Common myeloid progenitor, CD34-positive (primary cell): ENCODE results near the gene TMCO4.
"Not testable (repeated sequence)": the region's sequence is repeated elsewhere in the genome, so short reads cannot be mapped to it uniquely, and the experiment has no call there.

Experiments
- CTCF ChIA-PET: fragments of 350-600 bp; sonication (Branson Sonifier 250); formaldehyde crosslinking; loops from one replicate; lab custom pipeline; 2021; ENCODE audit warnings: antibody characterized with exemption; lab: Charles Lee
- POLR2A ChIA-PET: fragments of 350-600 bp; sonication (Branson Sonifier 250); formaldehyde crosslinking; loops from one replicate; lab custom pipeline; 2021; ENCODE audit warnings: antibody characterized with exemption; lab: Charles Lee
- DNase-seq, 3 donors: peaks; one replicate each; pipeline versions ENCODE4 v3.0.0 to v3.0.0-alpha.2; 2013
- H3K27ac ChIP-seq, 2 experiments: 1 replicate in 1 of 2; 2 replicates in 1 of 2; pipeline ENCODE4 v1.7.0; 2013; ENCODE audit warnings: inconsistent platforms in 2 of 2, low read length in 2 of 2, mild to moderate bottlenecking in 2 of 2, low read depth in 1 of 2, moderate library complexity in 1 of 2; ENCODE audit not compliant: severe bottlenecking in 2 of 2, insufficient read depth in 1 of 2, poor library complexity in 1 of 2
- H3K27me3 ChIP-seq, 5 experiments: replicated peaks in 2 of 5; 1 replicate in 3 of 5; 2 replicates in 2 of 5; pipeline versions ENCODE4 v1.6.1 to v1.7.0; 2013; ENCODE audit warnings: low read length in 4 of 5, mild to moderate bottlenecking in 2 of 5, moderate library complexity in 2 of 5, inconsistent platforms in 1 of 5; ENCODE audit not compliant: insufficient read depth in 5 of 5, control insufficient read depth in 4 of 5
- H3K36me3 ChIP-seq, 4 experiments: 1 replicate in 2 of 4; 2 replicates in 2 of 4; pipeline versions ENCODE4 v1.6.1 to v1.7.0; 2013; ENCODE audit warnings: low read length in 3 of 4, control low read depth in 1 of 4, mild to moderate bottlenecking in 1 of 4; ENCODE audit not compliant: control insufficient read depth in 4 of 4, insufficient read depth in 4 of 4
- H3K4me1 ChIP-seq, 4 experiments: 1 replicate in 3 of 4; 2 replicates in 1 of 4; pipeline versions ENCODE4 v1.6.1 to v1.7.1; 2013; ENCODE audit warnings: low read length in 3 of 4, mild to moderate bottlenecking in 3 of 4, control low read depth in 1 of 4, inconsistent platforms in 1 of 4, moderate library complexity in 1 of 4; ENCODE audit not compliant: control insufficient read depth in 4 of 4, insufficient read depth in 4 of 4; ENCODE audit errors: control extremely low read depth in 1 of 4
- H3K4me3 ChIP-seq, 7 experiments: 1 replicate in 4 of 7; 2 replicates in 3 of 7; pipeline versions ENCODE4 v1.5.1 to v1.7.0; 2013; ENCODE audit warnings: mild to moderate bottlenecking in 7 of 7, low read length in 6 of 7, moderate library complexity in 6 of 7, inconsistent platforms in 2 of 7, low read depth in 2 of 7, control low read depth in 1 of 7; ENCODE audit not compliant: insufficient read depth in 4 of 7, control insufficient read depth in 1 of 7; ENCODE audit errors: extremely low read depth in 1 of 7
- H3K9me3 ChIP-seq, 5 experiments: 1 replicate in 4 of 5; 2 replicates in 1 of 5; pipeline versions ENCODE4 v1.6.1 to v1.7.1; 2013; ENCODE audit warnings: low read length in 4 of 5, mild to moderate bottlenecking in 2 of 5, inconsistent platforms in 1 of 5, low read depth in 1 of 5, moderate library complexity in 1 of 5; ENCODE audit not compliant: control insufficient read depth in 4 of 5, insufficient read depth in 2 of 5; ENCODE audit errors: control extremely low read depth in 1 of 5
- WGBS: methylation state at CpG from one replicate; pipeline ENCODE4 v1.1.5; 2013; ENCODE audit not compliant: insufficient coverage; 5-methylcytosine and 5-hydroxymethylcytosine counted together

The TMCO4 gene

GRCh38 chr1:19793360-19794046, 6.2 kb downstream of the TMCO4 start:
- ChIA-PET CTCF (no interaction called here), POLR2A (no interaction called here)

GRCh38 chr1:19792237-19793002, 7.3 kb downstream of the TMCO4 start:
- Histone ChIP-seq H3K9me3 (peaks cover 0 to 3% (median 0%) of the 10 kb centered on the region in 5 experiments), H3K27me3 (no peaks in the 10 kb centered on the region), H3K27ac (no peak overlapping the region), H3K36me3 (peaks cover 0 to 20% (median 8%) of the 10 kb centered on the region in 4 experiments), H3K4me1 (no peaks in the 10 kb centered on the region), H3K4me3 (no peak overlapping the region)
- CTCF ChIA-PET, result no interaction called here
- WGBS, result 100% methylated on average over 1 of the region's 4 CpGs
- no peak for DNase-seq
- POLR2A ChIA-PET, result no interaction called here

More at GRCh38 chr1:19793360-19794046, 6.2 kb downstream of the TMCO4 start:
- H3K4me3 ChIP-seq, result no peak overlapping the region
- DNase-seq, result no peak
- peaks cover 0 to 3% (median under 1%) of the 10 kb centered on the region in 4 experiments for H3K4me1 ChIP-seq
- no peak overlapping the region for H3K27ac ChIP-seq
- H3K36me3 ChIP-seq, result peaks cover 0 to 20% (median 8%) of the 10 kb centered on the region in 4 experiments
- 98% methylated on average over 6 of the region's 6 CpGs for WGBS
- peaks cover 0 to 3% (median 0%) of the 10 kb centered on the region in 5 experiments for H3K9me3 ChIP-seq
- H3K27me3 ChIP-seq, result no peaks in the 10 kb centered on the region

- H3K4me3 ChIP-seq, CTCF ChIA-PET, H3K4me1 ChIP-seq, H3K27ac ChIP-seq, POLR2A ChIA-PET, H3K9me3 ChIP-seq, H3K27me3 ChIP-seq: not testable (repeated sequence)
- WGBS, result 69% methylated on average over 3 of the region's 9 CpGs
- DNase-seq, result peak in 1 of 3 donors; percentile 9
- H3K36me3 ChIP-seq, result peaks cover 0 to 28% (median 8%) of the 10 kb centered on the region in 4 experiments
Observed at GRCh38 chr1:19790061-19790975, 9.4 kb downstream of the TMCO4 start.

- Histone ChIP-seq H3K4me3 (no peak overlapping the region), H3K9me3 (peaks cover 0 to 3% (median 0%) of the 10 kb centered on the region in 5 experiments), H3K36me3 (peaks cover 0 to 34% (median 5%) of the 10 kb centered on the region in 4 experiments), H3K27me3 (no peaks in the 10 kb centered on the region), H3K4me1 (no peaks in the 10 kb centered on the region), H3K27ac (no peak overlapping the region)
- ChIA-PET POLR2A (no interaction called here), CTCF (interaction anchor here (0.8 kb wide), 1 partner anchor 25 kb away, joined by 3 read pairs; no protein-coding TSS in a partner anchor)
- over 99% methylated on average over 9 of the region's 9 CpGs for WGBS
- no peak for DNase-seq
Observed at GRCh38 chr1:19786988-19787423, 12.7 kb downstream of the TMCO4 start.

GRCh38 chr1:19785660-19786059, 14.1 kb downstream of the TMCO4 start:
- 80% methylated on average over 1 of the region's 4 CpGs for WGBS
- H3K4me1 ChIP-seq, result no peaks in the 10 kb centered on the region
- no peak overlapping the region for H3K4me3 ChIP-seq
- no peak for DNase-seq
- H3K27ac ChIP-seq, result no peak overlapping the region
- H3K27me3 ChIP-seq, result no peaks in the 10 kb centered on the region
- peaks cover 0 to 2% (median 0%) of the 10 kb centered on the region in 5 experiments for H3K9me3 ChIP-seq
- CTCF ChIA-PET, result no interaction called here
- POLR2A ChIA-PET, result no interaction called here
- peaks cover 0 to 26% (median 3%) of the 10 kb centered on the region in 4 experiments for H3K36me3 ChIP-seq

GRCh38 chr1:19780267-19780877, 19.3 kb downstream of the TMCO4 start:
- Histone ChIP-seq H3K4me3 (no peak overlapping the region), H3K27ac (no peak overlapping the region), H3K36me3 (peaks cover 0 to 47% (median 12%) of the 10 kb centered on the region in 4 experiments), H3K4me1 (no peaks in the 10 kb centered on the region), H3K9me3 (peaks cover 0 to 2% (median 0%) of the 10 kb centered on the region in 5 experiments), H3K27me3 (no peaks in the 10 kb centered on the region)
- ChIA-PET POLR2A (no interaction called here), CTCF (no interaction called here)
- DNase-seq, result no peak
- 93% methylated on average over 10 of the region's 11 CpGs for WGBS
